GM18951 (cell line): ENCODE measurements around the gene ELP4.

ENCODE experiments used
- POLR2A ChIP-seq: IDR thresholded peaks from 4 replicates; pipeline ENCODE4 v1.6.1; 2011; ENCODE audit warnings: mild to moderate bottlenecking; ENCODE audit not compliant: insufficient read length, insufficient read depth; ENCODE audit errors: extremely low read depth
- in situ Hi-C: fragments of 300-500 bp; cut with MboI; formaldehyde crosslinking; loops from one replicate; pipeline ENCODE4 v1.12.0; 2022; ENCODE audit warnings: low sequenced_read_pairs, mixed read lengths, inconsistent platforms; ENCODE audit not compliant: unreplicated experiment

ELP4 gene

GRCh38 chr11:31824332-31824878 lies 314.8 kb downstream of the ELP4 start:
- in situ Hi-C loops, result no loop called here
- TF ChIP-seq POLR2A, result no peak

GRCh38 chr11:31824879-31825837 lies 315.6 kb downstream of the ELP4 start:
- in situ Hi-C loops, result loop anchor here (25.0 kb wide), 1 partner anchor 713 kb away; no protein-coding TSS in a partner anchor
- TF ChIP-seq POLR2A, result no peak

GRCh38 chr11:31825838-31826484 lies 316.4 kb downstream of the ELP4 start:
- in situ Hi-C loops, result loop anchor here (25.0 kb wide), 1 partner anchor 714 kb away; no protein-coding TSS in a partner anchor
- TF ChIP-seq POLR2A, result no peak

GRCh38 chr11:31826536-31827438 lies 317.2 kb downstream of the ELP4 start:
- in situ Hi-C loops, result loop anchor here (25.0 kb wide), 1 partner anchor 714 kb away; no protein-coding TSS in a partner anchor
- no peak for TF ChIP-seq POLR2A

DNA sequence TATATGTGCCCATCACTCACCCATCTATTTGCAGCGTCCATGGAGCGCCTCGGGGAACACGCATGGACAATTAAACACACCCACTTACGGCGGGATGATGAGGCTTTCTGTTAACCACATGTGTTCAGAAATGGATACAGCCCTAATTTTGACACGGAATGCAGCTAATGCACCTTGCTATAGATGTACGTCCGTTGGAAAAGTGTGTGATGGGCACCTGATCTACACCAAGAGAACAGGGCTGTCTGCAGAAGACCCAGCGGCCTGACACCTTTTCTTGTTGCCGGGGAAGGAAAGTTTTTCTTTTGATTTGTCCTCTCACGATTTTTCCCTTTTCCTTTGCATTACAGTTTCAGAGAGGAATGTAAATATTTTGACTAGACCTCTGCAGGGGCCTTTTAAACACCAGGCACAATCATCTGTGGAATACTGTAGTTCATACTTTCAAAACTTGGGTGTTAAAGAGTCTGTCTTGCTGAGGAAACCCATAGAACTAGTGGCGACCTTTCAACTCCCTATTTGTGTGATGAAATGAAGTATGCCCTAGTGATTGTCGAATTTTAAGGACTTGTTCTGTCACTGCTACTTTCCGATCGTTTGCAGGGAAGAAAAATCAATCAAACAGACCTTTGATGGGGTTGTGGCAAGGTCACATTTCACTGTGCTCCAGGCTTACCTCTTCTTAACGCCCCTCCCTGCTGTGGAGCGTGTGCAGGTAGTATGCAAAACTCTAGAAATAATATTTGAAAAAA lies 318.1 kb downstream of the ELP4 start:
- in situ Hi-C loops, result loop anchor here (25.0 kb wide), 1 partner anchor 715 kb away; no protein-coding TSS in a partner anchor
- TF ChIP-seq POLR2A, result no peak

DNA sequence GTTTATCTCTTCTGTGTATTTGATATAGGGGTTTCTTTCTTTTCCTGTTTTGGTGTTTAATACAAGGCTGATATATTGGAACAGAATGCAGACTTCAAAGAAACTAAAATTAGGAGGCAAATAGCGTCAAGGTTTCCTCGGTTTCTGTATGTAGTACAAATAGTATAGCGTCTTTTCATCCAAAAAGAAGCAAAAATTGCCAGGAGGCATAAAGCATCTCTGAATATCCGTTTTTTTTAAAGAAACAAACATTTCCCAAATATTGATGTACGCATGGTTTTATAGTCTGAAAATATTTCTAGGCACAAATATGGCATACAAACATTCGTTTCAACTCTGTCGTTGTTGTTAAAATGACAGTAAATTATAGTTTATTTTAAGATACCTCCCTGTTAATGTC lies 318.6 kb downstream of the ELP4 start:
- no peak for TF ChIP-seq POLR2A
- in situ Hi-C loops, result loop anchor here (25.0 kb wide), 1 partner anchor 716 kb away; no protein-coding TSS in a partner anchor

GRCh38 chr11:31830406-31830805 lies 320.8 kb downstream of the ELP4 start:
- no peak for TF ChIP-seq POLR2A
- in situ Hi-C loops, result loop anchor here (25.0 kb wide), 1 partner anchor 718 kb away; no protein-coding TSS in a partner anchor

GRCh38 chr11:31834237-31834636 lies 324.7 kb downstream of the ELP4 start:
- in situ Hi-C loops, result loop anchor here (25.0 kb wide), 1 partner anchor 722 kb away; no protein-coding TSS in a partner anchor
- TF ChIP-seq POLR2A, result no peak
